Measurements from ENCODE around the gene WDR82.

- TF ChIP-seq CTCF (IDR thresholded peaks at IDR 0.05; ENCODE audit: low read depth, low read length, poor library complexity, severe bottlenecking) (no peak), EZH2phosphoT487 (IDR thresholded peaks at IDR 0.05; ENCODE audit: borderline replicate concordance, low read length) (no peak)
Observed at GRCh38 chr3:52272831-52273230, 5.6 kb downstream of the WDR82 start.
